Fibroblast of skin of left biceps (primary cell): Measurements from ENCODE around the gene RPA1.
"Not testable (repeated sequence)": the region's sequence is repeated elsewhere in the genome, so short reads cannot be mapped to it uniquely, and the experiment has no call there.

Experiments
- DNase-seq, 2 experiments: peaks; one replicate each; pipeline ENCODE4 v3.0.0-alpha.2; 2013; ENCODE audit warnings: low read depth in 2 of 2

The RPA1 gene

DNA sequence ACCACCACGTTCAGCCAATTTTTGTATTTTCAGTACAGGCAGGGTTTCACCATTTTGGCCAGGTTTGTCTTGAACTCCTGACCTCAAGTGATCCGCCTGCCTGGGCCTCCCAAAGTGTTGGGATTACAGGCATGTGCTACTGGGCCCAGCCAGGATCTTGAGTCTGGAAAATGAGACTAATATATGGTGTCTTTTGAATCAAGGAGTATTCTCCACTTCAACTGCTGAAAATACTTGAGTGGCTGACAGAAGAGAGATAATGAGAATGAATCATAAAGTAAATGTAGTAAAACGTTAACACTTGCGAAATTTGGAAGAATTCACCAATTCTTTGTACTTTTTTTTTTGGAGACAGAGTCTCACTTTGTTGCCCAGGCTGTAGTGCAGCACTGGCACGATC is 16.7 kb upstream of the RPA1 start:
- no peak for DNase-seq

DNA sequence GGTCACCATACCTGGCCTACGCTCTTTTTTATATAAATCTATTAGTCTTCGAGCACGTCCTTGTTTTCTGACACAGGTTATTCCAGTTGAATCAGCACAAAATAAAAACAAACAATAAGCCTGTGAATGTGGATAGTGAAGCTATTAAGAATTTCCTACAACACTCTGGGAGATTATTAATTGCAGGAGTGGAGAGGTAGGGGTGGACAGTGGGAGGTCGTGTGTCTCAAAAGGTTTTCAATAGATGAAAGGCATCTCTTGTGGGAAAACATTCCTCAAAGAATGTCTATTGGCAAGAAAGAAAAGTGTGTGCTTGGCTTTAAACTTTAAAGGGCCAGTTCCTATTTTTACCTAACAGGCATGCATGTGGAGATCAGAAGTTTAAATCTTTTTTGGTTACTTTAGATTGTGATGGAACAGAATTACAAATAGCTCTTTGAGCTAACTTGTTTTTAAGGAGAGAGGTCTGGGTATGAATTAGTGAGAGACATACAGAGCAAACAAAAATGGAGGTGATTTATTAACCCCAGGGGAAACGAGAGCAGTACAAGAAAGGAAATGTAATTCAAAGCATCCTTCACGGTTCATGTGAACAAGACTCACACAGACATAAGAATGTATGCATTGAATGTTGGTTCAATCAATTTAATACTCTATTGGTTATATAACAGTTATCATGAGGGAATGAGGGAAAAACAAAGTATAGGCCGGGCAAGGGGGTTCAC is 9.1 kb upstream of the RPA1 start:
- peak in 1 of 2 experiments; percentile 8 for DNase-seq

DNA sequence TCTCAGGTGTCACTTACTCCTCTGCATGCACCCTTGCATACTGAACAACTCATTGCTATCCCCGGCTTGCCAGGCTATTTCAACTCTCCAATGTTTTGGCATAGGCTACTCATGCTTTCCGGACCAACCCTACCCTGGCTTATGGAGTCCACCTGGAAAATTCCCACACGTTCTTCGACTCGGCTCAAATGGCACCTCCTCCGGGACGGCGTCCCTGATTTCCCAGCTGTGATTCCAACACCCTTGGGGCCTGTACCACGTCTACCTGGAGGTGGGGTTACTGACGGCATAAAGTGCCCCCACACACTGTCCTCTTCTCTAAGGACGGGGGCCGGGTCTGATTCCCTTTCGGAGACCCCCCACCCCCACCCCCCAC is 601 bp upstream of the RPA1 start:
- no peak for DNase-seq

DNA sequence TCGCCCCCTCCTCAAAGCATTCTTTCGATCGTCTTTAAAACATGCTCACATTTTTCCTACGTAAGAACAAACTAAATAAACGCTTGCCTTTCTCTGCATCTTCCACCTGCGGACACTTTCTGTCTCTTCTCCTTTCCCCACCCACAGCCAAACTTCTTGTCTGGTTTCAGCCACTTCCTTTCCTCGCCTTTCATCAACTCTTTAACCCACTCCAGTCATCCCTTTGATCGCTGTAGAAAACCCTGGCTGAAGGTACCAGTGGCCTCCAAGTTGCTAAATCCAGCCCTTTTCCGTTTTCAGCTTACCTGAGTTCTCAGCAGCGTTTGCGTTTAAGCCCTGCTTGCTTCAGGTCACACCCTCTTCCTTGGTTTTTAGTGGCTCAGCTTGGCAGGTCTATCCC is 483 bp downstream of the RPA1 start:
- DNase-seq: no peak

DNA sequence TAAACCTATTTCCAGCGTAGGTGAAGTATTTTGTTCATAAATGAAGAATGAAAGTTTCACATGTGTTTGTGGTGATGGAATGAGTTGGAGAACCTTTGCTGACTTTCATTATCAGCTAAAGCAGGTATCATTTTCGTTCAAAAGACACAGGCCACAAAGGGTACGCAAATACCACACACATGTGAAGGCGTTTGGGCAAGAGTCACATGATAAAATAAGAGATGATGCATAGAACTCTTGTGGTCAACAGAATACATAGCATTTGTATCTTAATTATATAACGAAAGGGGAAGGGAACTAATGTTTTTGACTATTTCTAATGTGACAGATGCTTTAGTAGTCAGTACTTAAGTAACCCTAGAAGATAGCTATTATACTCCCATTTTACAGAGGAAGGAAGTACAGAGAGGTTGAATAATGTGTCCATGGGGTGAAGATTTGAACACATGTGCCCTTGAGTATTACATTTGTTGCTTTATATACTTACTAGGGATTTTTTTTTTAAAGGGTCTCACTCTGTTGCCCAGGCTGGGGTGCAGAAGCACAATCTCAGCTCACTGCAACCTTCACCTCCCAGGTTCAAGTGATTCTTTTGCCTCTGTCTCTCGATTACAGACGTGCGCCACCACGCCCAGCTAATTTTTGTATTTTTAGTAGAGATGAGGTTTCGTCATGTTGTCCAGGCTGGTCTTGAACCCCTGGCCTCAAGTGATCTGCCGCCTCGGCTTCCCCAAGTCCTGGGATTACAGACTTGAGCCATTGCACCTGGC is 4.8 kb downstream of the RPA1 start:
- no peak for DNase-seq

DNA sequence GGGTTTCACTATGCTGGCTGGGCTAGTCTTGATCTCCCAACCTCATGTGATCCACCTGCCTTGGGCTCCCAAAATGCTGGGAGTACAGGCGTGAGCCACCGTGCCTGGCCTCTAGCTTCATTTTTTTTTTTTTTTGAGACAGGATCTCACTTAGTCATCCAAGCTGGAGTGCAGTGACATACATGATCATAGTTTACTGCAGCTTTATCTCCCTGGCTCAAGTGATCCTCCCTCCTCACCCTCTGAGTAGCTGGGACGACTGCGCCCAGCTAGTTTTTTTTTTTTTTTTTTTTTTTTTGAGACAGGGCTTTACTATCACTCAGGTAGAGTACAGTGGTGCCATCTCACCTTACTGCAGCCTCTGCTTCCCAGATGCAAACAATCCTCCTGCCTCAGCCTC is 9.7 kb downstream of the RPA1 start:
- DNase-seq: no peak

DNA sequence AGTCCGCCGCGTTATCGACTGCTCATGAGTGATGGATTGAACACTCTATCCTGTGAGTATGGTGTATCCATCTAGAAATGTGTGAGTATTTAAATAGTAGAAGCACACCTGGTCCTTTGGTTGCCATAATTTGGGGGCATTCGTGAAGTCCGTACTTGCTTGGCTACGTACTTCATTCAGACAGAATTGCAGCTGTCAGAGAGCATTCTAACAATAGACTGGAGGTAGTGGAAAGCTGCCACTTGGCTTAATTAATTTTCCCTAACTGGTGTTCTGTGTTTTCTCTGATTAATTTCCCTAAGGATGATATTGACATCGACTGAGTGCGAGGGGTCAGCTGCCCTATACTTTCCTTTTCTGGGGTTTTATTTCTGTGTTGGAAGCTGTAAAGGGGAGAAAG is 14.1 kb downstream of the RPA1 start:
- no peak for DNase-seq

DNA sequence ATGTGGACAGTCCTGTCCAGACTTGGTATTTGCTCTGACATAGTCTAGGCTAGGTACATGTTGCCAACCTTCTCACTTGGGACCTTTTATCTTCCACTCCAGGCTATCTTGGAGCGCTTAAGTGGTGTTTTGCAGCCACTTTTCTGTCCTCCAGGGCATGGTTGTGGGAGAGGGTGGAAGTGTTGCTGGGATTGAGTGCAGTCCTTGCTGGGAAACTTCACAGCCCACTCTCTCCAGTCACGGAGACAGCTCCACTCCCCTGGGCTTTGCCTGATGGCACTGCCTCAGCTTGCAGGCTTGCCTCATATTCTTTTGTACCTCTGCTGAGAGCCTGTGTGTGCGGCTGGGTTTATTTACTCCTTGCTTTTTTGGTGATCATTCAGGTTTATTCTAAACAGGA is 17.4 kb downstream of the RPA1 start:
- no peak for DNase-seq

DNA sequence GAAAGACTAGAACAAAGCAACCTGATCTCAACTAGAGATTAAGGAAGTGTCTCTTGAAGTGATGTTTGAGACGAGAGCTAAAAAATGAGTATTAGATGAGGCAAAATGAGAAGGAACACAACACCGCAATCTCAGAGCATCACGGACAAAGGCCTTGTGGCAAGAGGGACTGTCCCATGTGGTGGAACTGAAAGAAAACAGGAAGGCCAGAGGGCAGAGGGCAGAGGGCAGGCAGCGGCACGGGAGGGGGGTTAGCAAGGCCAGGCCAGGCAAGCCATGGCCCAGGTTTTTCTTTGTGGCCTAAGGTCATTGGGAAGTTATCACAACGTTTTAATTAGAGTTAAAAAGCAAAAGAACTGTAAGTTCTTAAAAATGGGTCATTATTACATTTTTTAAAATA is 22.5 kb downstream of the RPA1 start:
- no peak for DNase-seq

DNA sequence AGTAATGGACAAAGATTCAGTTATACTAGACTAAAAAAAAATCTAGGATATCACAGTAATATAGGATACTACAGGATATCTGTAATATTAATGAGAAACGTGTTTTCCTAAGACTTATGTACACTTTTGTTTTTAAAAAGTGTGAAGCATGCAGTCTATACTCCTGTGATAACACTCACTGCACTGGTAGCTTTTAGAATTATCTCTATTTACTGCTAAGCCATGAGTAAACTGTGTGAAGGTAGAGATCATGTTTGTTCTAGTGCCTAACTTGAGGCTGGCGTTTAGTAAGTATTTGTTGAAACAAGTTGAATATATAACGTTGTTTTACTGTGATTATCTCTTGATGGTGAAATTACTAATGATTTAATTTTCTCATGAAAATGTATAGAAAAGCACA is 23.9 kb downstream of the RPA1 start:
- no peak for DNase-seq

DNA sequence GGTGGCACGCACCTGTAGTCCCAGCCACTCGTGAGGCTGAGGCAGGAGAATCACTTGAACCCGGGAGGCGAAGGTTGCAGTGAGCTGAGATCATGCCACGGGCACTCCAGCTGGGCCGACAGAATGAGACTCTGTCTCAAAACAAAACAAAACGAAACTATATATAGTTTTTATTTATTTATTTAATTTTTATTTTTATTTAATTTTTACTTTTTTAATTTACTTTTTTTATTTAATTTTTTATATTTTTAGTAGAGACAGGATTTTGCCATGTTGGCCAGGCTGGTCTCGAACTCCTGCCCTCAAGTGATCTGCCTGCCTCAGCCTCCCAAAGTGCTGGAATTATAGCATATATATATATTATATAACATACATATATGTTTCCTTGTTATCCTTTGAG is 26.7 kb downstream of the RPA1 start:
- not testable (repeated sequence) for DNase-seq

DNA sequence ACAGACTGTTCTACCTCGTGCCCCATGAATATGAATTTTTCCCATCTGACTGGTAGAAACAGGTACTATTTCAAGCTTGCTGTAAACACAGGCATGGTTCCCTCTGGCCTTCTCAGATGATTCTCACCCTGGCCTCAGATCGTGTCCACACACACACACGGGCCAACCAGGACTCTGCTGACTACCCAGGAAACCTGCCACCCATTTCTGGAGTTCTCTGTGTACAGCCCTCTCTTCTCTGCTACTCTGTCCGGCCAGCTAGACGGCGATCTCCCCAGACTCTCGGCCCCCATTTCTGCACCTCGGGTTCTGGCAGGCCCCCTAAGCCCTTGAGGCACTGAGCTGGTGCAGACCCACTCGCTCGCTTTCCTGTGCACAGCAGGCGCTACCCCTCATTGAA is 31.2 kb downstream of the RPA1 start:
- DNase-seq: no peak

DNA sequence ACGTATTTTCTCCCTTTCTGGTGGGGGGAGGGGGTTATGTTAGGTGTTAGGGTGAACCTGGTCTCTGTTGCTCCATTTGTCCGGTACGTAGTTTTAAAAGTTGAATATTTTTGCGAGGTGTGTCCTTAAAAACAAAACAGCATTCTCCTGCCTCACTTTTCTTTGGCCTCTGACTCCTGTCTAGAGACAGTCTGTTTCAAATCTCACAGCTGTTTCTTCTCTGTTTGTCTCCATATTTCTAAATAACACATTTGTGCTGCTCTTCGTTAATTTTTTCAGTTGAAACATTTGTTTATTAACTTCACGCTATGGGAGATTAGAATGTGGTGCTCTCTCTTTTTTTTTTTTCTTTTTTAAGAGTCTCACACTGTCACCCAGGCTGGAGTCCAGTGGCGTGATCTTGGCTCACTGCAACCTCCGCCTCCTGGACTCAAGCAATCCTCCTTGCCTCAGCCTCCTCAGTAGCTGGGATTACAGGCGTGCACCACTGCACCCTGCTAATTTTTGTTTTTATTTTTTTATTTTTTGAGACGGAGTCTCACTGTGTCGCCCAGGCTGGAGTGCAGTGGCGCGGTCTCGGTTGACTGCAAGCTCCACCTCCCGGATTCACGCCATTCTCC is 31.7 kb downstream of the RPA1 start:
- no peak for DNase-seq

DNA sequence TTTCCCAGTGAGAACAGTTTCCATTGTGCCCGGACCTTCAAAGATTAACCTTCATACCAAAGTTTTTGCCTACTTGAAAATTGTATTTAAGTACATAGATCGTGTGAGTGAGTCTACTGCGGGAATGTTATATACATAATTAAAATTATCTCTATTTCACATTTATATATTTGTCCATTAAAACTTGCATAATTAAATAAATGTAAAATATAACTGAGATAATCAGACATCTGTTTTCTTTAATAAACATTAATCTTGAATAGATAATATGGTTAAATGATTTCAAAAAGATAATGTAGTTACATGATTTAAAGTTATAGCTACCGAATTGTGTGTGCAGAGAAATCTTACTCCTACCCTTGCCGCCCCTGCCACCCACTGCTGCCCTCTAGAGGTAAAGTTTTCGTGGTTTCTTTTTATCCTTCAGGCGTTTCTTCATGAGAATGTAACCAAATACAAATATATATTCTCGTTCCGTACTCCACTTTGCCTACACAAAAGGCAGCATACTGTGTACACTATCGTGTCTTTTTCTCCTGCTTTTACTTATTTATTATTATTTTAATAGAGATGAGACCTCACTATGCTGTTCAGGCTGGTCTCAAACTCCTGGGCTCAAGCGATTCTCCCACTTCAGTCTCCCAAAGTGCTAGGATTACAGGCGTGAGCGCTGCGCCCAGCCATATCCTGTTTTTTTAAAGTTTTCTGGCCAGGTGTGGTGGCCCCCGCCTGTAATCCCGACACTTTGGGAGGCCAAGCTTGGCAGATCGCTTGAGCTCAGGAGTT is 35.6 kb downstream of the RPA1 start:
- DNase-seq: no peak

DNA sequence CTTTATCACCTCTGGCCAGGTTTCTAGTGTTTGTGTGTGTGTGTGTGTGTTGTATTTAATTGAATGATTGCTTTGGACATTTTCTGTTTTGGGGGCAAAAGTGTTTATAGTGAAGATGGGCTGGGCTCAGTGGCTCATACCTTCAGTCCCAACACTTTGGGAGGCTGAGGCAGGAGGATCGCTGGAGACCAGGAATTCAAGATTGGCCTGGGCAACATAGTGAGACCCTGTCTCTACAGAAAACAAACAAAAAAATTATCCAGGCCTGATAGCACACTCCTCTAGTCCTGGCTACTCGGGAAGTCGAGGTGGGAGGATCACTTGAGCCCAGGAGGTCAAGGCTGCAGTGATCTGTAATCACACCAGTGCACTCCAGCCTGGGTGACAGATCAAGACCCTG is 37.5 kb downstream of the RPA1 start:
- no peak for DNase-seq

DNA sequence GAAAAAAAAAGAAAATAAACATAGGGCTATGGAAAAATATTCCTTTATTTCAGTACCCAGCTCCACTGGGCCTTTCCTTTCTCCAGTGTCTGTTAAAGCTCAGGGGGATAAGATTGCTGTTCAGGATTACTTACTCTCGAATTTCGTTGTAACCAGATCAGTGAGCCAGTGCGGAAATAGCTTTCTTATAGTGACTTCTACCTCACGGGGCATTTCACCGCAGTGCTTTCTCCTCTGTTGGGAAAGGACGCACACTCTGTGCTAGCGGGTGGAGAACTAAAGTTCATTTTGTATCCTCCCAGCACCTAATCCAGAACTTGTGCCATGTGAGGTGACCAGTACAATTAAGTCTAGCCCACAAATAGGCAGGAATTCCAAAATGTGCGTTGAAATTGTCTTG is 38.3 kb downstream of the RPA1 start:
- no peak for DNase-seq

DNA sequence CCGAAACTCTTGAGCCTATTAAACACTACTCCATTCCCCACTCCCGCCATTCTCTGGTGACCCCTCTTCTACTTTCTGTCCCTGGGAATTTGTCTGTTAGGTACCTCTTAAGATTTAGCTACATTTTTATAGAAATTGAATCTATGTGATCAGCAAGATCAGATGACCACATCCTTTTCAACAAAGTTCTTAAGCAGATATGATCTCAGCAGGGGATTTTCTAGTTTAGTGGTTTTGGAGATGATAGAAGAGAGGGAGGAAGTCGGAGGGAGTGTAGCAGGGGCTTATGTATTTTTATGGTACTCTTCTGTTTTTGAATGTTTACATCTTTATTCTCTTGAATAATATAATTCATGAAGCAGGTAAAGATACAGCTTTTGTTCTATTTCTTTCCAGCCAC is 40.8 kb downstream of the RPA1 start:
- DNase-seq: no peak

DNA sequence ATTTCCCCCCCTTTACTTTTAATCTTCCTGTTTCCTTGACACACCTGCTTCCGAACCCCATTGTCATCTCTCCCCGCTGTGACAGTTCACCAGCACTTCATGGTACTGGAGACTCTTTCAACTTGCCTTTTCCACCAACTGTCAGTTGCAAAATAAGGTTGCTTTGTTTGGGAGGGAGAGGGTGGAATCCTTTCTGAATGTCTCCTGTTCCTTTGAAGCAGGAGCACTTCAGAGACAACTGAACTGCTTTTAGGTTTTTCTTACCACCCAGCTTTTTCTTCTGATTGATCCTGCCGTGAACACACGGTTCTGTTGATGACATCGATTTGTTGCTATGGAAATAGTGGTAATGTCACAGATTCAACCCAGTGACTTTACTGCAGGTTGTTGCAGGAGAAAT is 42.0 kb downstream of the RPA1 start:
- no peak for DNase-seq

DNA sequence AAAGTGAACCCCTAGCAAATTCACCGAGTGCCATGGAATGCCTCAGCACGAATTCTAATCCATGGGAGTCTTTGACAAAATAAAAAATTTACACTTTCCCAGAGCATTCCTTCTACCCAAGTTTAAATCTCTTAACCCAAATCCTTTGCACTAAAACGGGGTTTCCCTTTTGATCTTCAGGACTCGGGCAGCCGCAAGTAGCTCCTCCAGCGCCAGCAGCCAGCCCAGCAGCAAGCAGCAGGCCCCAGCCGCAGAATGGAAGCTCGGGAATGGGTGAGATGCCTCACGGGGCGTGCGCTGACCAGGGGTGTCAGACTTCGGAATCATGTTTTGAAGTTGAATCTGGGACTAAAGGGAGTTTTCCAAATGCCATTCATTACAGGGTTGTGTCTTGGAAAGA is 42.4 kb downstream of the RPA1 start:
- no peak for DNase-seq

DNA sequence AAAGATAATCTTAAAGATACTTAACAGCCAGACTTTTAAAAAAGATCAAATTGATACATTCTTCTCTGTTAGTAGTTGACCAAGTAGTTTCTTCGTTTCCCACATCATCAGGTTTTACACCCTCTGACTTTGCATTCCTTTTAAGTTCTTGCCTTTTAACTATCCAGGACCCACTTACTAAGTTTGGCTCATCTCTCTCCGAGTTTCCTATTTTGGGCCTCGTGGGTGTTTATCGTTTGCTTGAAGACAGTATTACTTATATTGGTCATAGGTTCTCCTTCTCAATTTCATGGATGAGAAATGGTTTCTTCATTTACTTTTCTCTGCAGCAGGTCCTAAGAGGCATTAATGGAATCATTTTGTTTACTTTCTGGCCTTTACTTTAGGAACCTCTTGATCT is 43.2 kb downstream of the RPA1 start:
- DNase-seq: no peak

DNA sequence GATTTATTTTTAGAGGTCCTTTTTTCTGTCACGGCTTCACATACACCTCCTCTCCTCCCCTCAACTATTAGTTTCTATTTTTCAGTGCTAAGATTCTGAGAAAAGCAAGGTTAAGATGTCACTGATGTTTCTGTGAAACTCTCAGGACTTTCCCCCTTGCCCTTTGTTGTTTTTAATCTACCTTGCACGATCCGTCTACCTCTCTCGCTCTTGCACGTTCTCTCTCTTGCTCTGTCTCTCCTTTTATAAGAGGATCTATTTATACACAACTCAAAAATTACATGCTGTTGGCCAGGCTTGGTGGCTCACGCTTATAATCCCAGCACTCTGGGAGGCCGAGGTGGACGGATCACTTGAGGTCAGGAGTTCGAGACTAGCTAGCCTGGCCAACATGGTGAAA is 43.6 kb downstream of the RPA1 start:
- DNase-seq: no peak

DNA sequence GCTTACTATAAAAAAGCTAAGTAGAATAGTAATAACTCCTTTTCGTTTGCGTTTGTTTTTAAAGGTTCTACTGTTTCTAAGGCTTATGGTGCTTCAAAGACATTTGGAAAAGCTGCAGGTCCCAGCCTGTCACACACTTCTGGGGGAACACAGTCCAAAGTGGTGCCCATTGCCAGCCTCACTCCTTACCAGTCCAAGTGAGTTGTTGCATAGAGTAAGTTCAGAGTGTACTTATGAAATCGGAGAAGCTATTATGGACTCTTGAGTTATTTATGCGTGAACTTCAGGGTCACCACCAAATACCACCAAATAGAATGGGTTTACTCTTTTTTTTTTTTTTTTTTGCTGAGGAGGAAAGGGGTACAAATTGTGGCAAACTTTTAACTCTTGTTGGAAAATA is 45.8 kb downstream of the RPA1 start:
- no peak for DNase-seq
